SK-N-SH (cell line): ENCODE results near the gene FAM216A. TPM values are rescaled to one million over a fixed set of nuclear protein-coding genes. Genes with fewer than 3 reads are reported as not detected.
"Not testable (repeated sequence)": the region's sequence is repeated elsewhere in the genome, so short reads cannot be mapped to it uniquely, and the experiment has no call there.

Source experiments
- CTCF ChIA-PET: fragments of 300-600, 350-600 bp; formaldehyde crosslinking; extraction: SDS; loops from one replicate; lab custom pipeline; 2021; lab: Yijun Ruan, JAX
- POLR2A ChIA-PET: fragments of 350-600 bp; sonication (Branson Sonifier 250); formaldehyde crosslinking; extraction: SDS; loops from one replicate; lab custom pipeline; 2020; ENCODE audit warnings: antibody characterized with exemption, inconsistent platforms; lab: Yijun Ruan, JAX
- DNase-seq: peaks from one replicate; pipeline ENCODE4 v3.0.0; 2012
- H2AFZ ChIP-seq: fragments of 200-600 bp; sonication (generic); 2 replicates; pipeline ENCODE4 v1.8.1; 2016; ENCODE audit warnings: antibody characterized with exemption, mild to moderate bottlenecking, low read depth
- H3F3A ChIP-seq: fragments of 200-600 bp; sonication (generic); replicated peaks from 2 replicates; pipeline ENCODE3; 2016; ENCODE audit warnings: antibody characterized with exemption, mild to moderate bottlenecking; ENCODE audit not compliant: insufficient read depth
- H3K27ac ChIP-seq, 2 experiments: fragments of 200-500 bp in 1 of 2; fragments of 200-600 bp in 1 of 2; sonication (Bioruptor generic) in 1 of 2; sonication (generic), shearing (Covaris generic) in 1 of 2; 2 replicates each; pipeline versions ENCODE4 v1.5.1 to v1.6.1; 2014 to 2016; ENCODE audit warnings: low read depth in 2 of 2, inconsistent platforms in 1 of 2, low read length in 1 of 2, mild to moderate bottlenecking in 1 of 2, mixed read lengths in 1 of 2
- H3K27me3 ChIP-seq: fragments of 200-600 bp; sonication (generic), shearing (Covaris generic); 2 replicates; pipeline ENCODE4 v1.6.1; 2016; ENCODE audit warnings: mixed run types; ENCODE audit not compliant: insufficient read depth
- H3K36me3 ChIP-seq, 2 experiments: fragments of 200-500 bp in 1 of 2; fragments of 200-600 bp in 1 of 2; sonication (Bioruptor generic) in 1 of 2; sonication (generic) in 1 of 2; replicated peaks in 1 of 2; 2 replicates each; pipeline versions ENCODE3 to v1.5.1; 2014 to 2016; ENCODE audit warnings: low read length in 1 of 2, mild to moderate bottlenecking in 1 of 2; ENCODE audit not compliant: insufficient read depth in 2 of 2, control insufficient read depth in 1 of 2
- H3K4me1 ChIP-seq, 2 experiments: fragments of 200-500 bp in 1 of 2; fragments of 200-600 bp in 1 of 2; sonication (Bioruptor generic) in 1 of 2; sonication (generic), shearing (Covaris generic) in 1 of 2; 2 replicates each; pipeline versions ENCODE4 v1.5.1 to v1.6.1; 2014 to 2016; ENCODE audit warnings: low read depth in 1 of 2, low read length in 1 of 2, mixed run types in 1 of 2; ENCODE audit not compliant: insufficient read depth in 2 of 2, control insufficient read depth in 1 of 2
- H3K4me2 ChIP-seq: fragments of 200-600 bp; sonication (generic), shearing (Covaris generic); 2 replicates; pipeline ENCODE4 v1.6.1; 2017; ENCODE audit warnings: mixed run types
- H3K4me3 ChIP-seq, 2 experiments: fragments of 200-500 bp in 1 of 2; fragments of 200-600 bp in 1 of 2; sonication (Bioruptor generic) in 1 of 2; sonication (generic), shearing (Covaris generic) in 1 of 2; 2 replicates each; pipeline versions ENCODE4 v1.5.1 to v1.8.1; 2014 to 2016; ENCODE audit warnings: low read depth in 2 of 2, inconsistent platforms in 1 of 2, low read length in 1 of 2, mild to moderate bottlenecking in 1 of 2, mixed read lengths in 1 of 2, moderate library complexity in 1 of 2
- H3K79me2 ChIP-seq: fragments of 200-600 bp; sonication (generic); 2 replicates; pipeline ENCODE4 v1.8.1; 2017; ENCODE audit warnings: mild to moderate bottlenecking; ENCODE audit not compliant: insufficient read depth
- H3K9ac ChIP-seq: fragments of 200-600 bp; sonication (generic); 2 replicates; pipeline ENCODE4 v1.6.1; 2017; ENCODE audit warnings: mixed run types
- H3K9me2 ChIP-seq: fragments of 200-600 bp; sonication (generic); 2 replicates; pipeline ENCODE4 v1.6.1; 2017; ENCODE audit warnings: mixed run types
- H3K9me3 ChIP-seq: fragments of 200-600 bp; sonication (generic); 2 replicates; pipeline ENCODE4 v1.6.1; 2017; ENCODE audit warnings: mixed run types, mild to moderate bottlenecking, moderate library complexity
- H4K20me1 ChIP-seq: fragments of 200-600 bp; sonication (generic); 2 replicates; pipeline ENCODE4 v1.6.1; 2017; ENCODE audit warnings: mild to moderate bottlenecking, mixed run types; ENCODE audit not compliant: insufficient read depth
- EP300 ChIP-seq, 2 experiments: IDR thresholded peaks; 2 replicates each; pipeline versions ENCODE4 v1.4.0 to v1.6.1; 2012; ENCODE audit warnings: borderline replicate concordance in 1 of 2, low read depth in 1 of 2, low read length in 1 of 2
- FOSL2 ChIP-seq: IDR thresholded peaks from 2 replicates; pipeline ENCODE4 v1.4.0; 2012; ENCODE audit warnings: low read depth, mild to moderate bottlenecking, moderate library complexity, borderline replicate concordance
- FOXJ3 ChIP-seq: sonication (generic); formaldehyde crosslinking; IDR thresholded peaks from 2 replicates; pipeline ENCODE4 v1.5.1; 2020; ENCODE audit warnings: mild to moderate bottlenecking, missing genetic modification reagents
- FOXM1 ChIP-seq: IDR thresholded peaks from 2 replicates; pipeline ENCODE4 v1.4.0; 2012; ENCODE audit warnings: low read depth, mild to moderate bottlenecking
- IRF3 ChIP-seq: fragments of 150-350 bp; IDR thresholded peaks from 2 replicates; pipeline ENCODE4 v1.6.1; 2016; ENCODE audit warnings: mild to moderate bottlenecking, low read depth, low read length
- NRF1 ChIP-seq: IDR thresholded peaks from 2 replicates; pipeline ENCODE4 v1.6.1; 2012; ENCODE audit warnings: low read depth, mild to moderate bottlenecking, low read length
- PBX3 ChIP-seq: IDR thresholded peaks from 2 replicates; pipeline ENCODE4; 2012
- RXRA ChIP-seq: IDR thresholded peaks from 2 replicates; pipeline ENCODE4 v1.4.0; 2012; ENCODE audit warnings: low read depth, mild to moderate bottlenecking, borderline replicate concordance
- TAF1 ChIP-seq: IDR thresholded peaks from 2 replicates; pipeline ENCODE4 v1.6.1; 2012; ENCODE audit warnings: low read depth, mild to moderate bottlenecking, low read length, moderate library complexity, borderline replicate concordance
- WGBS: methylation state at CpG from one replicate; pipeline ENCODE4 v1.1.6; 2017; ENCODE audit warnings: low lambda C conversion rate; 5-methylcytosine and 5-hydroxymethylcytosine counted together
- polyA plus RNA-seq, 3 experiments: library from polyadenylated mRNA; depleted of rRNA; stranded (reverse); fragments of >200 nt; gene quantifications; 2 replicates each; pipeline ENCODE4 v1.2.3, GENCODE V29; 2012

The FAM216A gene
- polyA plus RNA-seq, 1 of the 3 experiments (the other 2 are of a cell fraction) = 29.8 TPM

GRCh38 chr12:110420644-110421043 lies 48.0 kb upstream of the FAM216A start:
- H3K79me2 ChIP-seq, H3K9me2 ChIP-seq, POLR2A ChIA-PET, DNase-seq, H3K4me1 ChIP-seq, H3K36me3 ChIP-seq, H3F3A ChIP-seq, H3K27me3 ChIP-seq, H2AFZ ChIP-seq, H3K9ac ChIP-seq, H3K27ac ChIP-seq, H3K9me3 ChIP-seq, H3K4me3 ChIP-seq, H3K4me2 ChIP-seq, H4K20me1 ChIP-seq: not testable (repeated sequence)
- 88% methylated on average over 1 of the region's 1 CpG for WGBS
- CTCF ChIA-PET = interaction anchor here (3.3 kb wide), 1 partner anchor 11 kb away, joined by 27 read pairs; no protein-coding TSS in a partner anchor

- H3K9me2 ChIP-seq = no peaks in the 10 kb centered on the region
- 63% methylated on average over 3 of the region's 3 CpGs for WGBS
- no peak overlapping the region for H3K4me2 ChIP-seq
- CTCF ChIA-PET = interaction anchor here (3.3 kb wide), 1 partner anchor 10 kb away, joined by 27 read pairs; no protein-coding TSS in a partner anchor
- no peaks in the 10 kb centered on the region; a peak in 1 of 4 replicates for H3K4me1 ChIP-seq
- no peak overlapping the region for H3K9ac ChIP-seq
- POLR2A ChIA-PET = interaction anchor here (1.5 kb wide), 1 partner anchor 29 kb away, joined by 6 read pairs; the partner anchor contains the start of gene ARPC3
- H3K27ac ChIP-seq = no peak overlapping the region
- H3K9me3 ChIP-seq = no peaks in the 10 kb centered on the region
- no peak for DNase-seq
- H3K4me3 ChIP-seq = no peak overlapping the region
- no peaks in the 10 kb centered on the region for H4K20me1 ChIP-seq
- no peaks in the 10 kb centered on the region for H3K27me3 ChIP-seq
- no peaks in the 10 kb centered on the region for H3K36me3 ChIP-seq
- no peak overlapping the region for H2AFZ ChIP-seq
- peaks cover 4% of the 10 kb centered on the region for H3F3A ChIP-seq
- TF ChIP-seq FOXM1 (no peak), TAF1 (no peak)
- H3K79me2 ChIP-seq = no peaks in the 10 kb centered on the region
Observed at GRCh38 chr12:110421159-110421661, 47.4 kb upstream of the FAM216A start.

- Histone ChIP-seq H3K4me3 (no peak overlapping the region), H4K20me1 (no peaks in the 10 kb centered on the region), H2AFZ (no peak overlapping the region; the same call in 1 of the 2 replicates), H3K36me3 (no peaks in the 10 kb centered on the region), H3K27ac (no peak overlapping the region), H3K79me2 (no peaks in the 10 kb centered on the region), H3K27me3 (no peaks in the 10 kb centered on the region), H3F3A (peaks cover 4% of the 10 kb centered on the region), H3K9me2 (no peaks in the 10 kb centered on the region), H3K9me3 (no peaks in the 10 kb centered on the region), H3K4me2 (no peak overlapping the region), H3K9ac (no peak overlapping the region), H3K4me1 (no peaks in the 10 kb centered on the region; a peak in 1 of 4 replicates)
- no peak for DNase-seq
- 66% methylated on average over 4 of the region's 4 CpGs for WGBS
- POLR2A ChIA-PET = interaction anchor here (1.5 kb wide), 1 partner anchor 28 kb away, joined by 6 read pairs; the partner anchor contains the start of gene ARPC3
- TF ChIP-seq FOSL2 (no peak), EP300 (IDR thresholded peaks at IDR 0.05; ENCODE audit: borderline replicate concordance in 1 of 2, low read depth in 1 of 2, low read length in 1 of 2) (no peak), IRF3 (no peak), RXRA (no peak), PBX3 (no peak), FOXJ3 (CRISPR knock-in tag) (no peak), NRF1 (no peak)
- CTCF ChIA-PET = interaction anchor here (3.3 kb wide), 1 partner anchor 10 kb away, joined by 27 read pairs; no protein-coding TSS in a partner anchor
Observed at GRCh38 chr12:110421701-110422100, 46.9 kb upstream of the FAM216A start.
